ENCODE results near the gene CLDN11.

GRCh38 chr3:170473358-170473757, 54.7 kb downstream of the CLDN11 start:
- no peak for TF ChIP-seq CTCF (IDR thresholded peaks at IDR 0.05; ENCODE audit: control extremely low read depth in 1 of 3, insufficient read depth in 1 of 3, low read depth in 1 of 3, low read length in 3 of 3)
- TF ChIP-seq CHD2 (IDR thresholded peaks at IDR 0.05; ENCODE audit: low read length), result no peak
- no peak for TF ChIP-seq SIX5 (IDR thresholded peaks at IDR 0.05; ENCODE audit: low read depth, low read length)
- TF ChIP-seq KDM1A (IDR thresholded peaks at IDR 0.05; ENCODE audit: borderline replicate concordance, low read length), result no peak
- TF ChIP-seq NRF1 (IDR thresholded peaks at IDR 0.05; ENCODE audit: low read depth, low read length), result no peak

Data from H1 (cell line).